ENCODE measurements around the gene ATP5PF. TPM values are rescaled to one million over a fixed set of nuclear protein-coding genes. Genes with fewer than 3 reads are reported as not detected.
"Not testable (repeated sequence)": the region's sequence is repeated elsewhere in the genome, so short reads cannot be mapped to it uniquely, and the experiment has no call there.

Gene ATP5PF
- total RNA-seq, 4 donors from 2014 or later: 41.2 to 113 (median 51.7) TPM

DNA sequence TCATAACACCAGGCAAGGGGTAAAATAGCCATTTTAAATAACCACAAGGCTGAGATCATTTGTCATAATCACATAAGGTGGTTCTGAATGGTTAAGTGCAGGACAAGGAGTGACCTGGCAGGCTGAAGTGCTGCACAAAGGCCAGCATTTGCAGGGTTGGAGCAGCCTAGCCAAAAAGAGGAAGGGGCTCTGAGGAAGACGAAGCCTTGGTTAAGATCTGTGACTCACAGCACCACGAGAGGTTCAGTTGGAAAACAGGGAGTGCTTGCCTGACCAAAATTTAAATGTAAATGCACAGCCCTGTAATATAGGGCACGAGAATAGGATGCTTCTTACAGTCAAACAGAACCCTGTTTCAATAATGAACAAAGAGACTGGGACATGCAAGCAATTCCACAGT is 12.1 kb downstream of the ATP5PF start:
- no peak for DNase-seq (ENCODE audit: low spot score in 2 of 2)
- H3K4me1 ChIP-seq: no peaks in the 10 kb centered on the region
- H3K27ac ChIP-seq: no peak overlapping the region
- peaks cover 0 to 73% (median 6%) of the 10 kb centered on the region in 3 donors for H3K36me3 ChIP-seq
- H3K4me3 ChIP-seq: no peak overlapping the region
- TF ChIP-seq, protein P1, sequence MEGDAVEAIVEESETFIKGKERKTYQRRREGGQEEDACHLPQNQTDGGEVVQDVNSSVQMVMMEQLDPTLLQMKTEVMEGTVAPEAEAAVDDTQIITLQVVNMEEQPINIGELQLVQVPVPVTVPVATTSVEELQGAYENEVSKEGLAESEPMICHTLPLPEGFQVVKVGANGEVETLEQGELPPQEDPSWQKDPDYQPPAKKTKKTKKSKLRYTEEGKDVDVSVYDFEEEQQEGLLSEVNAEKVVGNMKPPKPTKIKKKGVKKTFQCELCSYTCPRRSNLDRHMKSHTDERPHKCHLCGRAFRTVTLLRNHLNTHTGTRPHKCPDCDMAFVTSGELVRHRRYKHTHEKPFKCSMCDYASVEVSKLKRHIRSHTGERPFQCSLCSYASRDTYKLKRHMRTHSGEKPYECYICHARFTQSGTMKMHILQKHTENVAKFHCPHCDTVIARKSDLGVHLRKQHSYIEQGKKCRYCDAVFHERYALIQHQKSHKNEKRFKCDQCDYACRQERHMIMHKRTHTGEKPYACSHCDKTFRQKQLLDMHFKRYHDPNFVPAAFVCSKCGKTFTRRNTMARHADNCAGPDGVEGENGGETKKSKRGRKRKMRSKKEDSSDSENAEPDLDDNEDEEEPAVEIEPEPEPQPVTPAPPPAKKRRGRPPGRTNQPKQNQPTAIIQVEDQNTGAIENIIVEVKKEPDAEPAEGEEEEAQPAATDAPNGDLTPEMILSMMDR (IDR thresholded peaks at IDR 0.05): no peak
- TF ChIP-seq POLR2A (IDR thresholded peaks at IDR 0.05) (no peak), EP300 (IDR thresholded peaks at IDR 0.05) (no peak)
- H3K9me3 ChIP-seq: no peaks in the 10 kb centered on the region
- 77 to 78% methylated on average over 3 of the region's 3 CpGs for WGBS, 2 donors
- no peaks in the 10 kb centered on the region for H3K27me3 ChIP-seq

DNA sequence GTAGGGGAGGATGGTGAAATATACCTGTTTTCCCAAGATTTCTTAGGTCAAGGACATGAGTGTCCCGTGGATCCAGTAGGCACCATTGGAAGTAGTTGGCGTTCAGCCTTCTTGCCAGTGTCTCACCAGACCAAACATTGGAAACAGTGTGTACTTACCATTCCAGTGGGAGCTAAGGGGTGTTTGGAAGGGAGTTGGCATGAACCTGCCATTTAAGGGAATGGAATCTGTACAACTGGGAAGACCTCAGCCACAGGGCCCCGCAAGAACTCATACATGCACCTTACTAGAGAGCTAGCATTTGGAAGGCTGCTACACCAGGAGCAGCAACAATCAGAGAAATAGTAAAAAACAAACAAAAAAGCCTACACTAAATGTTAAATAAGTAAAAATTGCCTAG is 12.7 kb downstream of the ATP5PF start:
- TF ChIP-seq POLR2A (IDR thresholded peaks at IDR 0.05) (no peak), EP300 (IDR thresholded peaks at IDR 0.05) (no peak)
- TF ChIP-seq, protein P1 (IDR thresholded peaks at IDR 0.05): no peak
- Histone ChIP-seq H3K4me1 (no peaks in the 10 kb centered on the region), H3K9me3 (no peaks in the 10 kb centered on the region), H3K27me3 (no peaks in the 10 kb centered on the region), H3K4me3 (no peak overlapping the region), H3K27ac (no peak overlapping the region), H3K36me3 (peaks cover 0 to 67% (median 4%) of the 10 kb centered on the region in 3 donors)
- DNase-seq (ENCODE audit: low spot score in 2 of 2): no peak
- 88 to 90% methylated on average over 3 of the region's 3 CpGs for WGBS, 2 donors

DNA sequence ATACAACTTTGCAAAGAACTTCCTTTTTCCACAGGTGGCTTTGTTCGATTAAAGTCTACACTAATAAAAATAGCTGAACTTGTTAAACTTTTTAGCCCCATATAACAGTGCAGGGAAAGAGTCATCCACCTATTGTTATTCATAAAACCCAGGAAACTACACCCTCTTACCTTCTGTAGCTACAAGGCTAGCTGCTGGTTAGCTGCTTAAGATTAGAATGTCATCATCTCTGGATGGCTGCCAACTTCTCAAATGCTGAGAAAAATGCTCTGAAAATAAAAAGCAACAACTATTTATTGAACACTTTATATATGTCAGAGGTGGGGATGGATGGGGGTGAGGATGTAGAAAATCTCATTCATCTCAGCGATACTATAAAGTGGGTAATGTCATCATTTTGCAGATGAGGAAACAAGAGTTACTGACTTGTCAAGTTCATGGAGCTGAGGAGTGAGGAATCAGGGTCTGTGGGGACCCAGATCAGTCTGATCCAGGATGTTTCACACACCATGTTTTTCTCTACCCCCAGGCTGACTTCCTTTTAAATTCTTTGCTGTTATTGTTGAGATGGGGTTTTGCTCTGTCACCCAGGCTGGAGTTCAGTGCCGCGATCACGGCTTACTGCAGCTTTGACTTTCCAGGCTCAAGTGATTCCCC is 17.1 kb downstream of the ATP5PF start:
- WGBS, 2 donors: 79 to 84% methylated on average over 5 of the region's 5 CpGs
- TF ChIP-seq EP300 (IDR thresholded peaks at IDR 0.05) (no peak), POLR2A (IDR thresholded peaks at IDR 0.05) (no peak)
- TF ChIP-seq, protein P1 (IDR thresholded peaks at IDR 0.05): no peak
- Histone ChIP-seq H3K36me3 (peaks cover 0 to 59% (median 0%) of the 10 kb centered on the region in 3 donors), H3K27ac (no peak overlapping the region), H3K4me1 (no peaks in the 10 kb centered on the region), H3K9me3 (no peaks in the 10 kb centered on the region), H3K27me3 (no peaks in the 10 kb centered on the region), H3K4me3 (no peak overlapping the region)
- no peak for DNase-seq (ENCODE audit: low spot score in 2 of 2)

DNA sequence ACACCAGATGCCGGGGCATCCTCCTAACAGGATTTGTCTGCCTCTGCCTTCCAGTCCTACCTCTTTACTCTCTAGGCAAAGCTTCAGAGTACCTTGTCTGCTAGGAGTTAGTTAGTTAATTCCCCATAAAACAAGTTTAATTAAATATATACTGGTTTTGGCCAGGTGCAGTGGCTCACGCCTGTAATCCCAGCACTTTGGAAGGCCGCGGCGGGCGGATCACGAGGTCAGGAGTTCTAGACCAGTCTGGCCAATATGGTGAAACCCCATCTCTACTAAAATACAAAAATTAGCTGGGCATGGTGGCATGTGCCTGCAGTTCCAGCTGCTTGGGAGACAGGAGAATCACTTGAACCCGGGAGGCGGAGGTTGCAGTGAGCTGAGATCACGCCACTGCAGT is 20.6 kb downstream of the ATP5PF start:
- not testable (repeated sequence) for H3K27me3 ChIP-seq; DNase-seq (ENCODE audit: low spot score in 2 of 2); H3K9me3 ChIP-seq; H3K27ac ChIP-seq; H3K4me1 ChIP-seq; H3K4me3 ChIP-seq
- 96 to 99% methylated on average over 10 of the region's 10 CpGs for WGBS, 2 donors
- H3K36me3 ChIP-seq: peaks cover 0 to 37% (median 0%) of the 10 kb centered on the region in 3 donors

DNA sequence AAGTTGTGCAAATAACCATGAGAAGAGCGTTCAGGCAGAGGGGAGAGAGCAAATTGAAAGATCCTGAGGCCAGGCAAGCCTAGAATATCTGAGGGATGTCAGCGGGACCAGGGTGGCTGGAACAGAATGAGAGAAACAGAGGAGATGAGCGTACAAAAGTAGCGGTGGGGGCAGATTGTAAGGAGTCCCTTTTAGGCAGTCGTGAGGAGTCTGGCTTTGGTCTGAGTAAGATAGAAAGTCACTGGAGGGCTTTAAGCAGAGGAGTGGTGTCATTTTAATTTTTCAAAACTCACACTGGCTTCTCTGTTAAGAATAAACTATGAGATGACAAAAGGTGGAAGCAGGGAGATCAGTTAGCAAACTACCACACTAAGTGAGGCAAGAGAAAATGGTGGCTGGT is 24.2 kb downstream of the ATP5PF start:
- H3K4me3 ChIP-seq: no peak overlapping the region
- H3K36me3 ChIP-seq: peaks cover 0 to 42% (median 0%) of the 10 kb centered on the region in 3 donors
- WGBS, 2 donors: 90% methylated on average over 5 of the region's 5 CpGs
- H3K27ac ChIP-seq: no peak overlapping the region
- TF ChIP-seq, protein P1 (IDR thresholded peaks at IDR 0.05): no peak
- TF ChIP-seq POLR2A (IDR thresholded peaks at IDR 0.05) (no peak), EP300 (IDR thresholded peaks at IDR 0.05) (no peak)
- H3K9me3 ChIP-seq: no peaks in the 10 kb centered on the region
- no peak for DNase-seq (ENCODE audit: low spot score in 2 of 2)
- no peaks in the 10 kb centered on the region for H3K27me3 ChIP-seq
- H3K4me1 ChIP-seq: no peaks in the 10 kb centered on the region
